ENCODE data around the gene PACSIN3. TPM values are rescaled to one million over a fixed set of nuclear protein-coding genes. Genes with fewer than 3 reads are reported as not detected.

Gene PACSIN3
- total and polyA plus RNA-seq, 2 of the 13 experiments (the other 11 are each of a cell fraction or from before 2014, with no cell fraction given) = 47.9 to 93.3 TPM

DNA sequence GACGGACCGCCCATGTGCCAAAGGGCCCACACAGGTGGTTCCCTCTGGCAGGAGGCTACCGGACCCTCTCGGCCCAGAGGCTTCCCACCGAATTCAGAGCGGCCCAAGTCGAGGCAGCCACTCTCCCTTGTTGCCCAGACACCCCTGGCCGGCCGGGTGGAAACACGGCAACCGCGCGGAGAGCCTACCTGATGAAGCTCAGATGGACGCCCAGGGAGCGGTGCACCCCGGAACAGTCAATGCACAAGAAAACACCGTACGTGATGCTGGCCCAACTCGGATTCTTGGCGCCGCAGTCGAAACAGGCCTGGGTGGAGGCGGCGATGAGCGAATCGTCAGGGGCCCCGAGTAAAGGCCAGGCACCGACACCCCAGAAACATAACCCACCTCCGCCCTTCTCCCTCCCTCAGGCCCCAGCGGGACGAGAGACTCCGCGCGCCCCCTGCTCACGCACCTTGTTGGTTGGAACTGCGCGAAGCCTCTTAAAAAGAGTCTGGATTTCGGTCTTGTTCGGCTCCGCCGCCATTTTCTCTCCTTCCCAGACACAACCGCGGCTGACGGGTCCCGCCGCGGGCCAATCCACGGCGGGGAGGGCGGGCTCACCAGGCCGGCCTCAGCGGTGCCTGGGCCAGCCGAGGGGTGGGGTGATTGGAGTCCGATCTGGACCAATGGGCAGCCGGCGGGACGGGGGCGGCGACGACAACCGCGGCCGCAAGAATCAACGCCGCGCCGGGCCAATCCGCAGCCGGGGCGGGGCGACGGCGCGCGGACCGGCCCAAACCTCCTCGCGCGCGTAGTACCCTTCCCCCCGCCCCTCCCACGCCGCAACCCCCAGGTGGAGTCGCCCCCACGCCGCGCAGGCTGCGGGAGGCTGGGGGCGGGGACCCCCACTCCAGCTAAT lies 9.7 kb downstream of the PACSIN3 start, which contains the start of gene ARFGAP2 (continued):
- TF ChIP-seq, protein P1, sequence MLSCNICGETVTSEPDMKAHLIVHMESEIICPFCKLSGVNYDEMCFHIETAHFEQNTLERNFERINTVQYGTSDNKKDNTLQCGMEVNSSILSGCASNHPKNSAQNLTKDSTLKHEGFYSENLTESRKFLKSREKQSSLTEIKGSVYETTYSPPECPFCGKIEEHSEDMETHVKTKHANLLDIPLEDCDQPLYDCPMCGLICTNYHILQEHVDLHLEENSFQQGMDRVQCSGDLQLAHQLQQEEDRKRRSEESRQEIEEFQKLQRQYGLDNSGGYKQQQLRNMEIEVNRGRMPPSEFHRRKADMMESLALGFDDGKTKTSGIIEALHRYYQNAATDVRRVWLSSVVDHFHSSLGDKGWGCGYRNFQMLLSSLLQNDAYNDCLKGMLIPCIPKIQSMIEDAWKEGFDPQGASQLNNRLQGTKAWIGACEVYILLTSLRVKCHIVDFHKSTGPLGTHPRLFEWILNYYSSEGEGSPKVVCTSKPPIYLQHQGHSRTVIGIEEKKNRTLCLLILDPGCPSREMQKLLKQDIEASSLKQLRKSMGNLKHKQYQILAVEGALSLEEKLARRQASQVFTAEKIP (CRISPR knock-in tag; IDR thresholded peaks at IDR 0.05; ENCODE audit: borderline replicate concordance) = no peak
- TF ChIP-seq ZNF749 (CRISPR knock-in tag; IDR thresholded peaks at IDR 0.05; ENCODE audit: borderline replicate concordance) = 0 out of 2 replicates have a peak, but pooled peaks have one; percentile 44
- TF ChIP-seq FOXK1 (CRISPR knock-in tag; IDR thresholded peaks at IDR 0.05; ENCODE audit: borderline replicate concordance, low read depth) = 0 out of 2 replicates have a peak, but pooled peaks have one; percentile 44
- TF ChIP-seq EEA1 (CRISPR knock-in tag; IDR thresholded peaks at IDR 0.05; ENCODE audit: borderline replicate concordance) = no peak
- TF ChIP-seq ZNF564 (CRISPR knock-in tag; IDR thresholded peaks at IDR 0.05) = peak; percentile 90
- TF ChIP-seq, protein P2, sequence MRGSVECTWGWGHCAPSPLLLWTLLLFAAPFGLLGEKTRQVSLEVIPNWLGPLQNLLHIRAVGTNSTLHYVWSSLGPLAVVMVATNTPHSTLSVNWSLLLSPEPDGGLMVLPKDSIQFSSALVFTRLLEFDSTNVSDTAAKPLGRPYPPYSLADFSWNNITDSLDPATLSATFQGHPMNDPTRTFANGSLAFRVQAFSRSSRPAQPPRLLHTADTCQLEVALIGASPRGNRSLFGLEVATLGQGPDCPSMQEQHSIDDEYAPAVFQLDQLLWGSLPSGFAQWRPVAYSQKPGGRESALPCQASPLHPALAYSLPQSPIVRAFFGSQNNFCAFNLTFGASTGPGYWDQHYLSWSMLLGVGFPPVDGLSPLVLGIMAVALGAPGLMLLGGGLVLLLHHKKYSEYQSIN (CRISPR knock-in tag; IDR thresholded peaks at IDR 0.05; ENCODE audit: borderline replicate concordance) = no peak
- TF ChIP-seq ZNF501 (CRISPR knock-in tag; IDR thresholded peaks at IDR 0.05) = peak; percentile 67; the same call in 1 of the 2 replicates
- TF ChIP-seq ZNF343 (CRISPR knock-in tag; IDR thresholded peaks at IDR 0.05) = peak; percentile 65; the same call in 1 of the 2 replicates
- no peak for TF ChIP-seq ZBTB42 (CRISPR knock-in tag; IDR thresholded peaks at IDR 0.05)
- TF ChIP-seq NBN (conservative IDR thresholded peaks at IDR 0.05) = no peak
- TF ChIP-seq GFI1 (CRISPR knock-in tag; IDR thresholded peaks at IDR 0.05; ENCODE audit: borderline replicate concordance) = peak; percentile 45; the same call in 1 of the 2 replicates
- no peak for TF ChIP-seq IRX3 (CRISPR knock-in tag; IDR thresholded peaks at IDR 0.05; ENCODE audit: borderline replicate concordance, low read depth)
- TF ChIP-seq RXRA (CRISPR knock-in tag; IDR thresholded peaks at IDR 0.05) = no peak
